ENCODE measurements around the gene TYW1B.
"Not testable (repeated sequence)": the region's sequence is repeated elsewhere in the genome, so short reads cannot be mapped to it uniquely, and the experiment has no call there.

Gene TYW1B

GRCh38 chr7:72829291-72829686 is 1.3 kb upstream of the TYW1B start:
- H3K4me3 Mint-ChIP-seq = peak overlapping the region; percentile 100
- ATAC-seq (ENCODE audit: low read depth) = peak; percentile 51

DNA sequence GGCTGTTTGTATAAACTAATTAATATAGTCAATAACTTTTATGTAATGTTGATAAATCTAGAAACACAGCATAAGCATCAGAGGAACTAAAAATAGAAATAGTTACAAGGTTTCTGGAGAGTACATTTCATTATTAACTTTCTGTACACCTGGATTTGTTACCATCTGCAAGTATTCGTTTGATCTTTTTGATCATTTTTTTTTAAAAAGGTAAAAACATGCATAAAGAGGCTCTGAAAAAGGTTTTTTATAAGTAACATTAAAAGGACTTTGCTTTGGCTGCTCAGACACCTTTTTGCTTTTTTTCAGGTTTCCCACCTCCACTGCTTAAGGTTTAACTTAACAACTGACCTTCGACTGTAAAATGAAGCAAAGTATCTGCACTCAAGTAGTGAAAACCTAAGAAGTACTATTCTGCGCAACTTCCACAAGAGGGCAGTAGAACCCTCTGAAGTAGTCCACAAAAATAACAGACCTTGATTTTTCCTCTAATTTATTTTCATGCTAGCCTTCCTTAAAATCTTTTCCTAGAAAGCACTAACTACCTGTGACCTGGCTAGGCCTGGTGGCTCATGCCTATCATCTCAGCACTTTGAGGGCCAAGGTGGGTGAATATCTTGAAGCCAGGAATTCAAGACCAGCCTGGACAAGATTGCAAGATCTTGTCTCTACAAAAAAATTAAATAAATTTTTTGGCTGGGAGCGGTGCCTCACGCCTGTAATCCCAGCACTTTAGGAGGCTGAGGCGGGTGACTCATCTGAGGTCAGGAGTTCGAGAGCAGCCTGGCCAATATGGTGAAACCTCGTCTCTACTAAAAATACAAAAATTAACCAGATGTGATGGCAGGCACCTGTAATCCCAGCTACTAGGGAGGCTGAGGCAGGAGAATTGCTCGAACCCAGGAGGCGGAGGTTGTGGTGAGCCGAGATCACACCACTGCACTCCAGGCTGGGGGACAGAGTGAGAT is 4.0 kb downstream of the TYW1B start:
- not testable (repeated sequence) for H3K4me3 Mint-ChIP-seq; H3K27ac Mint-ChIP-seq; H3K9me3 Mint-ChIP-seq; ATAC-seq (ENCODE audit: low read depth); H3K4me1 Mint-ChIP-seq; H3K27me3 Mint-ChIP-seq; H3K36me3 Mint-ChIP-seq
- DNase-seq (ENCODE audit: low spot score in 2 of 2) = peak in 1 of 2 donors; percentile 17

More at GRCh38 chr7:72829291-72829686, 1.3 kb upstream of the TYW1B start:
- Mint-ChIP-seq H3K4me1 (peaks cover 11% of the 10 kb centered on the region), H3K36me3 (peaks cover 14% of the 10 kb centered on the region), H3K27ac (peak overlapping the region; percentile 100)
- H3K27me3 Mint-ChIP-seq, H3K9me3 Mint-ChIP-seq: not testable (repeated sequence)
- peak; percentile 97 to 98 for DNase-seq (ENCODE audit: low spot score in 2 of 2)

GRCh38 chr7:72822497-72822896 is 5.5 kb downstream of the TYW1B start:
- not testable (repeated sequence) for DNase-seq (ENCODE audit: low spot score in 2 of 2); H3K4me1 Mint-ChIP-seq; H3K4me3 Mint-ChIP-seq; H3K27ac Mint-ChIP-seq; H3K9me3 Mint-ChIP-seq; ATAC-seq (ENCODE audit: low read depth); H3K27me3 Mint-ChIP-seq
- peaks cover 10% of the 10 kb centered on the region for H3K36me3 Mint-ChIP-seq

DNA sequence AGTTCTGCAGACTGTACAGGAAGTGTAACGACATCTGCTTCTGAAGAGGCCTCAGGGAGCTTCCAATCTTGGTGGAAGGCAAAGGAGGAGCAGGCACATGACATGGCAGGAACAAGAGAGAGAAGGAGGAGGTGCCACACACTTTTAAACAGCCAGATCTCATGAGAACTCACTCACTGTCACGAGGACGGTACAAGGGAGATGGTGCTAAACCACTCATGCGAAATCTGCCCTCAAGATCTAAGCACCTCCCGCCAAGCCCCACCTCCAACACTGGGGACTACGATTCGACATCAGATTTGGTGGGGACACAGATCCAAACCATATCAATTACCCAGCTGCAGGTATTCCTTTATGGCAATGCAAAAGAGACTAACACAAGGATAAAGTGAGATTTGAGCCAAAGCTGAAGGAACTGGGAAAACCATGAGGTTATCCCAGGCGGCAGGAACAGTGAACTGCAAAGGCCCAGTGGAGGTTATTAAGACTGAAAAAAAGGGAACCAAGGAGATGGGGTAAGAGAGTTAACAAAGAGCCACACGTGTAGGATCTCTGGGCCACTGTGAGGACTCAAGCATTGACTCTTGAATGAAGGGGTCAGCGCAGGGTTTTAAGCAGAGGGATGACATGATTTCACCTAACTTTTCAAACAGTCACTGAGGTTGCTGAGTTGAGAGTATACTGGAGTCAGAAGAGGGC is 9.2 kb downstream of the TYW1B start:
- ATAC-seq (ENCODE audit: low read depth); H3K4me3 Mint-ChIP-seq; H3K4me1 Mint-ChIP-seq; H3K9me3 Mint-ChIP-seq; H3K27ac Mint-ChIP-seq; DNase-seq (ENCODE audit: low spot score in 2 of 2); H3K27me3 Mint-ChIP-seq: not testable (repeated sequence)
- H3K36me3 Mint-ChIP-seq = peaks cover 18% of the 10 kb centered on the region

GRCh38 chr7:72817661-72818060 is 10.3 kb downstream of the TYW1B start:
- H3K27ac Mint-ChIP-seq; DNase-seq (ENCODE audit: low spot score in 2 of 2); ATAC-seq (ENCODE audit: low read depth); H3K9me3 Mint-ChIP-seq; H3K4me3 Mint-ChIP-seq; H3K4me1 Mint-ChIP-seq; H3K27me3 Mint-ChIP-seq: not testable (repeated sequence)
- H3K36me3 Mint-ChIP-seq = peaks cover 18% of the 10 kb centered on the region

GRCh38 chr7:72816370-72817157 is 11.4 kb downstream of the TYW1B start:
- H3K27ac Mint-ChIP-seq; H3K9me3 Mint-ChIP-seq; H3K4me1 Mint-ChIP-seq; ATAC-seq (ENCODE audit: low read depth); H3K27me3 Mint-ChIP-seq; H3K4me3 Mint-ChIP-seq; DNase-seq (ENCODE audit: low spot score in 2 of 2): not testable (repeated sequence)
- H3K36me3 Mint-ChIP-seq = peaks cover 18% of the 10 kb centered on the region

GRCh38 chr7:72810437-72810836 is 17.6 kb downstream of the TYW1B start:
- H3K27me3 Mint-ChIP-seq; DNase-seq (ENCODE audit: low spot score in 2 of 2); H3K4me1 Mint-ChIP-seq; H3K27ac Mint-ChIP-seq; H3K9me3 Mint-ChIP-seq; ATAC-seq (ENCODE audit: low read depth); H3K4me3 Mint-ChIP-seq: not testable (repeated sequence)
- peaks cover 17% of the 10 kb centered on the region for H3K36me3 Mint-ChIP-seq

DNA sequence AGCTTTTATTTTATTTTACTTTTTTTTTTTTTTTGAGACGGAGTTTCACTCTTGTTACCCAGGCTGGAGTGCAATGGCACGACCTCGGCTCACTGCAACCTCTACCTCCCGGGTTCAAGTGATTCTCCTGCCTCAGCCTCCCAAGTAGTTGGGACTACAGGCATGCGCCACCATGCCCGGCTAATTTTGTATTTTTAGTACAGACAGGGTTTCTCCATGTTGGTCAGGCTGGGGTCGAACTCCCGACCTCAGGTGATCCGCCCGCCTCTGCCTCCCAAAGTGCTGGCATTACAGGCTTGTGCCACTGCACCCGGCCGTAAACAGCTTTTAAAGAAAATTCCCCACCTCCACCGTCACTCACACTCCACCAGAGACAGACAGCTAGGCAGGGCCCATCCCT is 19.5 kb downstream of the TYW1B start:
- H3K36me3 Mint-ChIP-seq = peaks cover 18% of the 10 kb centered on the region
- H3K9me3 Mint-ChIP-seq; ATAC-seq (ENCODE audit: low read depth); H3K4me3 Mint-ChIP-seq; H3K27me3 Mint-ChIP-seq; H3K4me1 Mint-ChIP-seq; H3K27ac Mint-ChIP-seq; DNase-seq (ENCODE audit: low spot score in 2 of 2): not testable (repeated sequence)

DNA sequence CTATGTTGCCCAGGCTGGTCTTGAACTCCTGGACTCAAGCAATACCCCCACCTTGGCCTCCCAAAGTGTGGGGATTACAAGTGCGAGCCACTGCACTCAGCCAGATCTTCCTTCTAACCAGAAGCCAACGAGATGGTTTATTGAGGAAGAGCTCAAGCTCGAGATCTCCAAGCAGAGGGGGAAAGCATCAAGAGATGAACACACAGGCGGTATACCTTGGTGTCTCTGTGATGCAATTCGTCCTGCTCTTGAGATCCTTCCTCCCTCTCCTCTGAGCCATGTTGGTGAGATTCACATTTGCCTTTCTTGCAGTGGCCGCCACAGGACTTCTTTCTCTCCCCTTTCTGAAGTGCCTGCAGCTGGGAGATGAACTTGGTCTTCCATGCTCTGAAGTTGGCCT is 21.1 kb downstream of the TYW1B start:
- H3K36me3 Mint-ChIP-seq = peaks cover 24% of the 10 kb centered on the region
- not testable (repeated sequence) for H3K4me3 Mint-ChIP-seq; ATAC-seq (ENCODE audit: low read depth); H3K27me3 Mint-ChIP-seq; DNase-seq (ENCODE audit: low spot score in 2 of 2); H3K4me1 Mint-ChIP-seq; H3K27ac Mint-ChIP-seq; H3K9me3 Mint-ChIP-seq

- no peaks in the 10 kb centered on the region for H3K9me3 Mint-ChIP-seq
- H3K4me1 Mint-ChIP-seq = no peaks in the 10 kb centered on the region
- no peak overlapping the region for H3K4me3 Mint-ChIP-seq
- H3K27me3 Mint-ChIP-seq = no peaks in the 10 kb centered on the region
- peaks cover 24% of the 10 kb centered on the region for H3K36me3 Mint-ChIP-seq
- no peak overlapping the region for H3K27ac Mint-ChIP-seq
- ATAC-seq (ENCODE audit: low read depth) (no peak), DNase-seq (ENCODE audit: low spot score in 2 of 2) (no peak)
These were observed 22.2 kb downstream of the TYW1B start for GRCh38 chr7:72805526-72806494.

DNA sequence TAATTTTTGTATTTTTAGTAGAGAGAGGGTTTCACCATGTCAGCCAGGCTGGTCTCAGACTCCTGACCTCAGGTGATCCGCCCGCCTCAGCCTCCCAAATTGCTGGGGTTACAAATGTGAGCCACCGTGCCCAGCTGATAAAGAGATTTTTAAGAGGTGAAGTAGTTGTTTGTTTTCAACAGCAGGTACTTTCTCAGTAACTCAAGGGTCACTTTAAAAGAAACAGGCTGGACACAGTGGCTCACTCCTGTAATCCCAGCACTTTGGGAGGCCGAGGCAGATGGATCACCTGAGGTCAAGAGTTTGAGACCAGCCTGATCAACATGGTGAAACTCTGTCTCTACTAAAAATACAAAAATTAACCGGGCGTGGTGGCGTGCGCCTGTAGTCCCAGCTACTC is 24.2 kb downstream of the TYW1B start:
- H3K9me3 Mint-ChIP-seq; H3K4me1 Mint-ChIP-seq; H3K4me3 Mint-ChIP-seq; ATAC-seq (ENCODE audit: low read depth); H3K27me3 Mint-ChIP-seq; DNase-seq (ENCODE audit: low spot score in 2 of 2); H3K27ac Mint-ChIP-seq: not testable (repeated sequence)
- peaks cover 28% of the 10 kb centered on the region for H3K36me3 Mint-ChIP-seq

DNA sequence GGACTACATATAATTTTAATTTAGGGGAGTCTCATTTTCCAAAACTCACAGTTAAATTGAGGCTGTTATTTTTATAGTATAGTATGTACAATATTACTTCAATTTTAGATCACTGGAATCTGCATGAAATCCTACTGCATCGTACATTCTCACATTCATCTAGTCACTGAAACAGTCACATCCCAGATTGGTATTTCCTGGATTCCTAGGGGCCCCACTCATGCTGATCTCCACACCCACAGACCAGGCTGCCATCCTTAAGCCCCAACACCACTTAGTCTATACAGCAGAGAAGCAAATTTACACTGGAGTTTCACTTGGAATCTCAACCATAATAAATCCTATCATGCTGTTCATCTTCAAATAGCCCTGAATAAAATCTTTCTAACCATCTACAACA is 26.4 kb downstream of the TYW1B start:
- H3K4me3 Mint-ChIP-seq; H3K27me3 Mint-ChIP-seq; ATAC-seq (ENCODE audit: low read depth); H3K27ac Mint-ChIP-seq; H3K4me1 Mint-ChIP-seq; DNase-seq (ENCODE audit: low spot score in 2 of 2); H3K9me3 Mint-ChIP-seq: not testable (repeated sequence)
- H3K36me3 Mint-ChIP-seq = peaks cover 30% of the 10 kb centered on the region

DNA sequence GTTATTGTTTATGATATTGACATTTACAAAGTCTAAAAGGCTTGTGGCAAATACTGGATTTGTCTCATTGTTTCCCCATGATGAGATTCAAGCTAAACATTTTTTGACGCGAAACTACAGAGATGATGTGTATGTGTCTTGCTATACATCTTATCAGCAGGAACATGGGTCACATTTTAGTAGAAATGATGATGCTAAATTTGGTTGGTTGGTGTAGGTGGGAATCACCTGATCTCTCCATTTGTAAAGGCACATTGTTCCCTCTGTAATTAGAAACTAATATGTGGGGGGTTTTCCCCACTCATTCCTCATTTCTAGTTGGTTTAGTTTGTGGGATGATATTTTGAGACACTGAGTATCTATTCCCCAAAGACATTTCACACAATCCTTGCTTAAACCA is 32.6 kb downstream of the TYW1B start:
- not testable (repeated sequence) for ATAC-seq (ENCODE audit: low read depth); H3K4me3 Mint-ChIP-seq; H3K9me3 Mint-ChIP-seq; H3K27me3 Mint-ChIP-seq; H3K4me1 Mint-ChIP-seq; H3K27ac Mint-ChIP-seq; DNase-seq (ENCODE audit: low spot score in 2 of 2)
- peaks cover 12% of the 10 kb centered on the region for H3K36me3 Mint-ChIP-seq
